B cell (primary cell): ENCODE results near the gene SKA1. TPM values are rescaled to one million over a fixed set of nuclear protein-coding genes. Genes with fewer than 3 reads are reported as not detected.

Experiments
- ATAC-seq: fragments of 200-7000 bp; cut with Tn5 transposase; one replicate; pipeline ENCODE4 v1.10.0; 2021; ENCODE audit warnings: low read depth, mild to moderate bottlenecking, moderate number of reproducible peaks, moderate library complexity
- CTCF ChIA-PET: fragments of 350-600 bp; sonication (Branson Sonifier 250); formaldehyde crosslinking; loops from one replicate; lab custom pipeline; 2021; ENCODE audit warnings: antibody characterized with exemption, inconsistent platforms; lab: Charles Lee
- POLR2A ChIA-PET: fragments of 350-600 bp; sonication (Branson Sonifier 250); formaldehyde crosslinking; loops from one replicate; lab custom pipeline; 2021; ENCODE audit warnings: antibody characterized with exemption; lab: Charles Lee
- DNase-seq: peaks from one replicate; pipeline ENCODE4 v3.0.0; 2013
- H2AFZ ChIP-seq: 2 replicates; pipeline ENCODE4 v1.6.1; 2012; ENCODE audit warnings: mild to moderate bottlenecking, low read depth, low read length; ENCODE audit not compliant: insufficient read depth, poor library complexity, severe bottlenecking
- H3K27ac ChIP-seq, 2 donors: 1 replicate in 1 of 2; 2 replicates in 1 of 2; pipeline ENCODE4 v1.5.1; 2012 to 2013; ENCODE audit warnings: low read length in 2 of 2, mild to moderate bottlenecking in 2 of 2, moderate library complexity in 1 of 2
- H3K27me3 ChIP-seq, 4 experiments: fragments of 200-600 bp in 1 of 4; sonication (generic) in 1 of 4; replicated peaks in 1 of 4; 1 replicate in 2 of 4; 2 replicates in 2 of 4; pipeline versions ENCODE4 v1.6.1 to v1.7.0; 2013 to 2016; ENCODE audit warnings: low read length in 3 of 4, mild to moderate bottlenecking in 2 of 4, mixed read lengths in 1 of 4, moderate library complexity in 1 of 4; ENCODE audit not compliant: insufficient read depth in 4 of 4, control insufficient read depth in 3 of 4; ENCODE audit errors: control extremely low read depth in 1 of 4
- H3K36me3 ChIP-seq, 2 experiments: replicated peaks in 1 of 2; 1 replicate in 1 of 2; 2 replicates in 1 of 2; pipeline versions ENCODE4 v1.6.1 to v1.7.1; 2013; ENCODE audit warnings: low read length in 1 of 2; ENCODE audit not compliant: insufficient read depth in 2 of 2, control insufficient read depth in 1 of 2; ENCODE audit errors: control extremely low read depth in 1 of 2, extremely low read depth in 1 of 2
- H3K4me1 ChIP-seq, 2 donors: fragments of 200-600 bp in 1 of 2; sonication (generic) in 1 of 2; 1 replicate in 1 of 2; 2 replicates in 1 of 2; pipeline versions ENCODE4 v1.5.1 to v1.6.1; 2013 to 2017; ENCODE audit warnings: low read length in 2 of 2; ENCODE audit not compliant: control insufficient read depth in 2 of 2, insufficient read depth in 2 of 2
- H3K4me2 ChIP-seq: replicated peaks from 2 replicates; pipeline ENCODE3; 2012; ENCODE audit warnings: mild to moderate bottlenecking, low read depth, low read length; ENCODE audit not compliant: poor library complexity, severe bottlenecking
- H3K4me3 ChIP-seq, 5 experiments: fragments of 200-600 bp in 1 of 5; sonication (generic) in 1 of 5; 1 replicate in 3 of 5; 2 replicates in 2 of 5; pipeline versions ENCODE4 v1.5.1 to v1.7.0; 2011 to 2016; ENCODE audit warnings: low read length in 4 of 5, mild to moderate bottlenecking in 4 of 5, low read depth in 2 of 5, control low read depth in 1 of 5, moderate library complexity in 1 of 5; ENCODE audit not compliant: insufficient read depth in 1 of 5; ENCODE audit errors: control extremely low read depth in 1 of 5, extremely low read depth in 1 of 5
- H3K79me2 ChIP-seq: fragments of 200-600 bp; sonication (generic); one replicate; pipeline ENCODE4 v1.6.0; 2016; ENCODE audit warnings: low read length; ENCODE audit not compliant: control insufficient read depth, insufficient read depth
- H3K9ac ChIP-seq: fragments of 200-600 bp; sonication (generic); 2 replicates; pipeline ENCODE4 v1.6.1; 2017; ENCODE audit warnings: mild to moderate bottlenecking, low read length, moderate library complexity
- H3K9me3 ChIP-seq, 3 donors: one replicate each; pipeline versions ENCODE4 v1.6.1 to v1.7.1; 2013; ENCODE audit warnings: low read length in 2 of 3; ENCODE audit not compliant: control insufficient read depth in 2 of 3, insufficient read depth in 1 of 3; ENCODE audit errors: control extremely low read depth in 1 of 3
- H4K20me1 ChIP-seq: 2 replicates; pipeline ENCODE4 v1.6.0; 2012; ENCODE audit warnings: mild to moderate bottlenecking, low read length; ENCODE audit not compliant: insufficient read depth, control insufficient read depth, poor library complexity, severe bottlenecking
- H3K27ac Mint-ChIP-seq: one replicate; pipeline ENCODE4 v1.8.0; 2021; ENCODE audit warnings: mixed read lengths
- H3K27me3 Mint-ChIP-seq: one replicate; pipeline ENCODE4 v1.8.0; 2021; ENCODE audit warnings: mixed read lengths
- H3K4me1 Mint-ChIP-seq: one replicate; pipeline ENCODE4 v1.8.0; 2021; ENCODE audit warnings: mixed read lengths
- H3K4me3 Mint-ChIP-seq: one replicate; pipeline ENCODE4 v1.8.0; 2021; ENCODE audit warnings: mixed read lengths
- H3K9me3 Mint-ChIP-seq: one replicate; pipeline ENCODE4 v1.8.0; 2022; ENCODE audit warnings: mixed read lengths; ENCODE audit not compliant: insufficient read depth
- EZH2 ChIP-seq: IDR thresholded peaks from 2 replicates; pipeline ENCODE4 v1.6.1; 2012; ENCODE audit warnings: borderline replicate concordance, low read depth, mild to moderate bottlenecking, moderate library complexity, low read length; ENCODE audit not compliant: insufficient read depth, poor library complexity, severe bottlenecking
- WGBS: methylation state at CpG from one replicate; pipeline ENCODE4 v1.1.5; 2013; ENCODE audit warnings: missing lambda C conversion rate; ENCODE audit not compliant: insufficient coverage; 5-methylcytosine and 5-hydroxymethylcytosine counted together
- intact Hi-C: fragments of 100-400 bp; cut with micrococcal nuclease; formaldehyde crosslinking; loops from one replicate; pipeline ENCODE4 v1.10.0; 2022
- polyA plus RNA-seq: library from polyadenylated mRNA; depleted of rRNA; stranded (reverse); fragments of >200 nt; gene quantifications from 2 replicates; pipeline ENCODE4 v1.2.3, GENCODE V29; 2012
- total RNA-seq, 2 donors: library from RNA; stranded (reverse); fragments of 120-200 nt in 1 of 2; gene quantifications; 1 replicate in 1 of 2; 2 replicates in 1 of 2; pipeline versions ENCODE4 v1.2.3 to v1.2.4, GENCODE V29; 2013 to 2022
- TF ChIP-seq, protein P1 (sequence below): fragments of 200-600 bp; IDR thresholded peaks from one replicate; pipeline ENCODE4 v1.8.0; 2022; ENCODE audit warnings: antibody characterized with exemption, mild to moderate bottlenecking

Gene SKA1
- total and polyA plus RNA-seq, 2 donors (not counting 1 experiment from before 2014, with no cell fraction given), result 0.28 to 0.52 TPM

DNA sequence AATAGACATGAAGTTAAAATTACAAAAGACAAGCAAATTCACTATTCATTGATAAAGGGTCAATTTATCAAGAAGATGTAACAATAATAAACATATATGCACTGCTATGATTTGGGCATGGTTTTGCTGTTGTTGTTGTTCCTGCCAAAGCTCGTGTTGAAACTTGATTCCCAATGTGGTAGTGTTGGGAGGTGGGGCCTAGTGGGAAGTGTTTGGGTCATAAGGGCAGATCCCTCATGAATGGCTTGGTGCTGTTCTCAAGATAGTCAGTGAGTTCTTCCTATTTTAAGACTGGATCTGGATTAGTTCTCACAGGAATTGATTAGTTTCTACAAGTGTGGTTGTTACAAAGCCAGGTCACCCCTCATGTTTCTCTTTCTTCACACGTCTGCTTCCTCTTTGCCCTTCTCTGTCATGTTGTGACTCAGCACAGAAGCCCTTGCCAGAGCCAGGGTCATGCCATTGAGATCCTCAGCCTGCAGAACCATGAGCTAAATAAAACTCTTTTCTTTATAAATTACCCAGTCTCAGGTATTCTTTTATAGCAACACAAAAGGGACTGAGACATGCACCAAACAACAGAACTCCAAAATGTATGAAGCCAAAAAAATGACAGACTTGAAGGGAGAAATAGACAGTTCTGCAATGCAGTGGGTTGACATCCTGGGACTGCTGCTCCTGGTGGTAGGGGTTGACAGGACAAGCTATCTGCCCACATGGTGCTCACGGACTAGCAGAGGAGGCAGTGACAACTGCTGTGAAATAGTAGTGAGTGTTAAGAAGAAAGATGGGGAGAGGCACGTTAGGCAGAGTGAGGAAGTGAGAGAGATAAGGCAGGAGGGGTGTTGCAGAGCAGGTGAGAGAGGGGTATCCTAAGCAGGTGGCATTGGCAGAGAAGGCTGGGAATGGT, 18.6 kb upstream of the SKA1 start:
- peak; percentile 55 for ATAC-seq

More for the DNA sequence above, 18.6 kb upstream of the SKA1 start:
- no peaks in the 10 kb centered on the region for H3K79me2 ChIP-seq
- no peaks in the 10 kb centered on the region for H3K9me3 ChIP-seq
- peak overlapping the region; percentile 58 for H3K4me2 ChIP-seq
- CTCF ChIA-PET, result interaction anchor here (0.5 to 5.4 kb wide), 51 partner anchors 14 to 869 kb away, joined by 3 to 187 read pairs (median 5); partner anchors contain the start of genes C18orf32, CFAP53, LIPG and MBD1
- H3K27me3 ChIP-seq, result peaks cover 0 to 4% (median under 1%) of the 10 kb centered on the region in 4 experiments
- H2AFZ ChIP-seq, result peak overlapping the region; percentile 65
- no peaks in the 10 kb centered on the region for H3K36me3 ChIP-seq
- Mint-ChIP-seq H3K9me3 (no peaks in the 10 kb centered on the region), H3K4me1 (peaks cover 14% of the 10 kb centered on the region), H3K27ac (peak overlapping the region; percentile 33), H3K27me3 (peaks cover 28% of the 10 kb centered on the region), H3K4me3 (peak overlapping the region; percentile 11)
- peak; percentile 63 for DNase-seq
- 20% methylated on average over 4 of the region's 4 CpGs for WGBS
- peak overlapping the region in 1 of 2 donors; percentile 21 for H3K27ac ChIP-seq
- H3K4me1 ChIP-seq, result peaks cover 13 to 14% of the 10 kb centered on the region in 2 donors
- no peaks in the 10 kb centered on the region for H4K20me1 ChIP-seq
- intact Hi-C loops, result loop anchor here (2.0 kb wide), 4 partner anchors 49 to 347 kb away; partner anchors contain the start of gene MYO5B
- POLR2A ChIA-PET, result interaction anchor here (1.4 to 1.5 kb wide), 2 partner anchors 18 to 75 kb away, joined by 6 read pairs; partner anchors contain the start of genes MBD1 and SKA1
- H3K9ac ChIP-seq, result no peak overlapping the region
- TF ChIP-seq, protein P1, sequence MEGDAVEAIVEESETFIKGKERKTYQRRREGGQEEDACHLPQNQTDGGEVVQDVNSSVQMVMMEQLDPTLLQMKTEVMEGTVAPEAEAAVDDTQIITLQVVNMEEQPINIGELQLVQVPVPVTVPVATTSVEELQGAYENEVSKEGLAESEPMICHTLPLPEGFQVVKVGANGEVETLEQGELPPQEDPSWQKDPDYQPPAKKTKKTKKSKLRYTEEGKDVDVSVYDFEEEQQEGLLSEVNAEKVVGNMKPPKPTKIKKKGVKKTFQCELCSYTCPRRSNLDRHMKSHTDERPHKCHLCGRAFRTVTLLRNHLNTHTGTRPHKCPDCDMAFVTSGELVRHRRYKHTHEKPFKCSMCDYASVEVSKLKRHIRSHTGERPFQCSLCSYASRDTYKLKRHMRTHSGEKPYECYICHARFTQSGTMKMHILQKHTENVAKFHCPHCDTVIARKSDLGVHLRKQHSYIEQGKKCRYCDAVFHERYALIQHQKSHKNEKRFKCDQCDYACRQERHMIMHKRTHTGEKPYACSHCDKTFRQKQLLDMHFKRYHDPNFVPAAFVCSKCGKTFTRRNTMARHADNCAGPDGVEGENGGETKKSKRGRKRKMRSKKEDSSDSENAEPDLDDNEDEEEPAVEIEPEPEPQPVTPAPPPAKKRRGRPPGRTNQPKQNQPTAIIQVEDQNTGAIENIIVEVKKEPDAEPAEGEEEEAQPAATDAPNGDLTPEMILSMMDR, result no peak
- no peak for TF ChIP-seq EZH2
- H3K4me3 ChIP-seq, result no peak overlapping the region
